GM13976 (cell line): ENCODE measurements around the gene EFNA4.

ENCODE experiments used
- DNase-seq: peaks from one replicate; pipeline ENCODE4 v3.0.0; 2012; ENCODE audit warnings: low spot score
- in situ Hi-C: fragments of 300-500 bp; cut with MboI; formaldehyde crosslinking; loops from one replicate; pipeline ENCODE4 v1.12.0; 2022; ENCODE audit warnings: low sequenced_read_pairs, mixed read lengths, inconsistent platforms; ENCODE audit not compliant: unreplicated experiment
- TF ChIP-seq, protein P1 (sequence below): IDR thresholded peaks from 2 replicates; pipeline ENCODE4 v1.5.1; 2012; ENCODE audit warnings: borderline replicate concordance, mild to moderate bottlenecking; ENCODE audit not compliant: insufficient read depth; ENCODE audit errors: extremely low read depth, missing control alignments, control extremely low read depth

EFNA4 gene

GRCh38 chr1:155071701-155072100 lies 8.2 kb downstream of the EFNA4 start:
- in situ Hi-C loops, result loop anchor here (25.0 kb wide), 1 partner anchor 509 kb away; the partner anchor contains the start of genes CHRNB2 and UBE2Q1
- DNase-seq, result no peak
- TF ChIP-seq, protein P1, sequence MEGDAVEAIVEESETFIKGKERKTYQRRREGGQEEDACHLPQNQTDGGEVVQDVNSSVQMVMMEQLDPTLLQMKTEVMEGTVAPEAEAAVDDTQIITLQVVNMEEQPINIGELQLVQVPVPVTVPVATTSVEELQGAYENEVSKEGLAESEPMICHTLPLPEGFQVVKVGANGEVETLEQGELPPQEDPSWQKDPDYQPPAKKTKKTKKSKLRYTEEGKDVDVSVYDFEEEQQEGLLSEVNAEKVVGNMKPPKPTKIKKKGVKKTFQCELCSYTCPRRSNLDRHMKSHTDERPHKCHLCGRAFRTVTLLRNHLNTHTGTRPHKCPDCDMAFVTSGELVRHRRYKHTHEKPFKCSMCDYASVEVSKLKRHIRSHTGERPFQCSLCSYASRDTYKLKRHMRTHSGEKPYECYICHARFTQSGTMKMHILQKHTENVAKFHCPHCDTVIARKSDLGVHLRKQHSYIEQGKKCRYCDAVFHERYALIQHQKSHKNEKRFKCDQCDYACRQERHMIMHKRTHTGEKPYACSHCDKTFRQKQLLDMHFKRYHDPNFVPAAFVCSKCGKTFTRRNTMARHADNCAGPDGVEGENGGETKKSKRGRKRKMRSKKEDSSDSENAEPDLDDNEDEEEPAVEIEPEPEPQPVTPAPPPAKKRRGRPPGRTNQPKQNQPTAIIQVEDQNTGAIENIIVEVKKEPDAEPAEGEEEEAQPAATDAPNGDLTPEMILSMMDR, result no peak

GRCh38 chr1:155072531-155073289 lies 9.2 kb downstream of the EFNA4 start:
- in situ Hi-C loops, result loop anchor here (25.0 kb wide), 1 partner anchor 510 kb away; the partner anchor contains the start of genes CHRNB2 and UBE2Q1
- TF ChIP-seq, protein P1, result no peak
- DNase-seq, result no peak

DNA sequence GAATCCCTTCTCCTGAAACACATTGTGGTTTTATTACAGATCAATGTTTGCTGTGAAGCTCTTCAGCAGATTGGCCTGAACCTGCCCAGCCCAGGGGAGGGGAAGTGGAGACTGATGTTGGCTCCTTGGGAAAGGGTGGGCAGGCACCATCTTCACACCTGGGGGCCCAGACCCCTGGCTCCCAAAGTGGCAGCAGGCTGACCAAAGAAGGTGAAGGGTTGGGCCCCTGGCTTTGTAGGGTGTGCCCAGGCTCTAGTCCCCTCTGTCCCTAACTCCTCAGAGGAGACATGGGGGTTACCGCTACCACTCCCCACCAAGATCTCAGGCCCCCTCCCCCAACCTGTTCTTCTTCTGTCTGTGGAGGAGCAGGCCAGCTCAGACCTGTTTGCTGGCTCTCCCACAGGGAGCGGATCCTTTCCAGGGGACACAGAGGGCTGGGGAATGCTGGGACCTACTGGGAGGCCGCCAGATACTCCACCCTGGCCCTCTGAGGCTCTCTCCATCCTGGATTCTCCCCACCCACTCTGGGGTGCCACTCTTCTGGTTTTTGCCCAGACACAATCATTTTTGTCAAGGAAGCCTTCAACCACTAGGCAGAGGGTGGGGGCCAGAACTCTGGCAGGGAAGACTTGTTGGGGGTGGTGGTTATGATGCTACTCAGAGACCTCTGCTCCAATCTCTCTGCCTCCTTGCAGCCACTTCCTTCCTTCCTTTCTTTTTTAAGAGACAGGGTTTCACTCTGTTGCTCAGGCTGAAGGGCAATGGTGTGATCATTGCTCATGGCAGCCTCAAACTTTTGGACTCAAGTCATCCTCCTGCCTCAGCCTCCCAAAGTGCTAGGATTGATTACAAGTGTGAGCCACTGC lies 10.1 kb downstream of the EFNA4 start:
- in situ Hi-C loops, result loop anchor here (25.0 kb wide), 1 partner anchor 511 kb away; the partner anchor contains the start of genes CHRNB2 and UBE2Q1
- no peak for DNase-seq
- TF ChIP-seq, protein P1, result no peak

GRCh38 chr1:155075535-155075934 lies 12.0 kb downstream of the EFNA4 start:
- in situ Hi-C loops, result no loop called here
- TF ChIP-seq, protein P1, result no peak
- DNase-seq, result no peak

GRCh38 chr1:155076371-155076770 lies 12.8 kb downstream of the EFNA4 start:
- no peak for DNase-seq
- TF ChIP-seq, protein P1, result no peak
- in situ Hi-C loops, result no loop called here

DNA sequence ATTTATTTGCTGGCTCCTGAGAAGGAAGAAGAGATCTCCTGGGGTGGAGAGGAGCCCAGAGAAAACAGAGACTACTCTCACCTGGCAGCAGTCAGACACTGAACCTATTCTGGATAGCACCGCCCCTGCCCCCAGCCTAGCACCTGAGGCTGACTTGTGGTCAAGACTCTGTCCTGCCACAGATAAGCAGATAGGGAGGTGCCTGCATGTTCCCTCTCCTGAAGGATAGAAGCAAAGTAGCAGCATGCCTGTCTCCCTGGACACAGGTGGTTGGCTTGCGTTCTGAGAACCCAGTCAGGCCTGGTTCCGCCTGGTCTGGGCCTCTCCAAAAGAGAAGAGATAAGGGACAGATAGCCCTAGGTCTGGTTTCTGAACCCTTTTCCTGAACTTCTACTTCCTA lies 13.8 kb downstream of the EFNA4 start:
- TF ChIP-seq, protein P1, result no peak
- DNase-seq, result no peak
- in situ Hi-C loops, result no loop called here
